GM18870 (cell line): ENCODE measurements around the gene PDIA5.
"Not testable (repeated sequence)": the region's sequence is repeated elsewhere in the genome, so short reads cannot be mapped to it uniquely, and the experiment has no call there.

Experiments used
- ATAC-seq: cut with Tn5 transposase; IDR thresholded peaks from one replicate; pipeline ENCODE4 v1.9.1; 2021; ENCODE audit warnings: moderate library complexity; ENCODE audit not compliant: unreplicated experiment

The PDIA5 gene

GRCh38 chr3:123112232-123112631 is 45.4 kb downstream of the PDIA5 start:
- ATAC-seq, result no peak

DNA sequence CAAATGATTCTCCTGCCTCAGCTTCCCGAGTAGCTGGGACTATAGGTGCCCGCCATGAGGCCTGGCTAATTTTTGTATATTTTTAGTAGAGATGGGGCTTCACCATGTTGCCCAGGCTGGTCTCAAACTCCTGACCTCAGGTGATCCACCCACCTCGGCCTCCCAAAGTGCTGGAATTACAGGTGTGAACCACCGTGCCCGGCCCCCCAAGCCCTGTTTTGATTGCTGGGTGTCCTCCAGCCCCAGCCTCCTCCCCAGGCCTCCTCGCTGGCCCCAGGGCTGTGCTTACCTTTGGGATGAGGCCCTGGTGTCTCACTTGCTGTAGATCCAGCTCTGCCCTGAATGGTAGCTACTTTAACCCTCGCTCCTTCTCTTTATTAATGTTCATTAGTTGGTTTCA is 45.8 kb downstream of the PDIA5 start:
- not testable (repeated sequence) for ATAC-seq

DNA sequence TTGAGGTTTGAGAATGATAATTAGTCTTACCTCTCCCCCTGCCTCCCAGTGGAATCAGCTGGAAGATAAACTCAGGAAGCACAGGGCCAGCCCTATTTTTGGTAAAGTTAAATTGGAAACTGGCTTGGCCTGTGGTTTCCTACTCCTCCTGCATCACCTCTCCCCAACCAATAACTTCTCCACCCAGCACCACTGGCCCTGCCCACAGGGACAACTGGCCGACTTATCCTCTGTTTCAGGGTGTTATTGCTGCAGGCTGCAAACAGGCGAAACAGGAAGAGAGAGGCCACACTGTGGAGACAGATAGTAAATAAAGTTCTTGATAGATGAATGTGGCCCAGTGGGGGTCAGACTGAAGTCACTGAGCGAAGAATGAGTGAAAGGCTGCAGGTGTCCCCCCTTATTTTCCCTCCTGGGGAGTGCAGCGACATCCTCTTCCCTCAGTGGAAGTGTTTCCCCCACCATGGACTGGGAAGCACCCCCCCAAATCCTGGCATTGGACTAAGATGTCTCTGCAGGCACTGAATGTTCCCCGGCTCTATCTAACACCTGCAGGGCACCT is 47.1 kb downstream of the PDIA5 start:
- no peak for ATAC-seq

DNA sequence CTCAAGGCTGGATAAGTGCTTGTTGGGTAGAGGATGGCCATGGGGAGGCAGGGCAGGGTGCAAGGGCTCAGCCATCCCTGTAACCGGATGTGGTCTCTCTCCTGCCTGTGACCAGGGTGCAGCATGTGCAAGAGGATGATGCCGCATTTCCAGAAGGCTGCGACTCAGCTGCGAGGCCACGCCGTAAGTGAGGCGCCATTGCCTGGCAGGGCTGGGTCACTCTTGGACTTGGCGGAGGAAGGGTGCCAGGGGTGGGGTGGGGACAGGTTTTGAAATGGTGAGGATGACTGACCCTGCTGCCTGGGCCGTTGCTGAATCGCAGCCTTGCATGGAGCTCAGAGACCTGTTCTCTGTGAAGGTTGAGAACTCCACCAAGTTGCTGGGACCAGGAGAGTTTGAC is 49.3 kb downstream of the PDIA5 start:
- no peak for ATAC-seq

GRCh38 chr3:123119388-123119787 is 52.6 kb downstream of the PDIA5 start:
- no peak for ATAC-seq

DNA sequence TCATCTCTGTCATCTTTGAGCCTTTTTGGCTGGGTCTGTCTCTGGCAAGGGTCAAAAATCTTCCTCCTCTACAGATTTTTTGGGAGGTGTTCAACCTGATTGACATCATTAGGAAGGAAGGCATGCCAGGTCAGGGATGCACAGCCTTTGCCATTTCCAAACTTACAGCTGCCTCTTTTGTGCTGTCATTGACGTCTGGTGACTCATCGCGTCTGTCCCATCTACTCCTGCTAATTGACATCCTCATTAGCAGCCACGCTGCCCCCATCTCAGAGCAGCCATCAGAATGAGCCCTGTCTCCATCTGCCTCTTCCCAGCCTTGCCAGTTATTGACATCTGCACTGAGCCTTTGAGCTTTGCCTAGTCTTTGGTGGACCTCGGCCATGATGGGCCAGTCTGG is 53.0 kb downstream of the PDIA5 start:
- no peak for ATAC-seq

DNA sequence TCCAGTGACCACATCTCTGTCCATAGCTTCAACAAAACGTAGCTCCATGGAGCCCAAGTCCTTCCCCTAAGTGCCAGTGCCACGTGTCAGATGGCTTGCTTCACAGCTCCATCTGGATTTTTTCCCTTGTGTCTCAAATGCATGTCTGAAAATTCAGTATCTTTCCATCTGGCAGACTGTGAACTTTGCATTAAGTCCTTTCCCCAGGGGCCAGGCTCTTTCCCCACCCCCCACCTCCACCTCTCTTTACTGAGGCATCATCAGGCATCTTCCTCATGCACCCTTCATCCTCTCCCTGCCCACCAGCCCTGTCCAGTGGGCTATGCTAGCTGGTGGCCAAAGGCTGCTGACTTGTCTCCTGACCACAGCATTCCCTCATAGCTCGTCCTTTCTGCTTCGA is 53.7 kb downstream of the PDIA5 start:
- no peak for ATAC-seq

DNA sequence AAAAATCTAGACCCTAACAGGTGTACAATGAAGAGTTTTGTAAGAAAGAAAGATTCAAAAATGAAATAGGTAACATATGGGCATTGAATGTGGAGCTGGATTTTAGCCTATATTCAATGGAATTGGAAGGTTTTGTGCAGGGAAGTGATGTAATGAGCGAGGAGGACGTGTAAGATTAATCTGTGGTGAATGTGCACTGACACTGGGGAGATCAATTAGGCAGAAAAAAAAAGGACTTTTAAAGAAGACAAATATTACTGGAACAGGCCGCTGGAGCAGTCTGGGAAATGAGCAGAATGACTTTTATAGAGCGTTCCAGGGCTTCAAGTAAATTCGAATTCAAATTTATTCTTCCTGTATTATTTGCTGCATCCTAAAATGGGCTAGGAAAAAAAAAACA is 55.2 kb downstream of the PDIA5 start:
- no peak for ATAC-seq

GRCh38 chr3:123122525-123123315 is 55.9 kb downstream of the PDIA5 start:
- ATAC-seq, result no peak

- no peak for ATAC-seq
Observed at GRCh38 chr3:123123716-123124616, 57.1 kb downstream of the PDIA5 start.

GRCh38 chr3:123124971-123125370 is 58.1 kb downstream of the PDIA5 start:
- no peak for ATAC-seq

DNA sequence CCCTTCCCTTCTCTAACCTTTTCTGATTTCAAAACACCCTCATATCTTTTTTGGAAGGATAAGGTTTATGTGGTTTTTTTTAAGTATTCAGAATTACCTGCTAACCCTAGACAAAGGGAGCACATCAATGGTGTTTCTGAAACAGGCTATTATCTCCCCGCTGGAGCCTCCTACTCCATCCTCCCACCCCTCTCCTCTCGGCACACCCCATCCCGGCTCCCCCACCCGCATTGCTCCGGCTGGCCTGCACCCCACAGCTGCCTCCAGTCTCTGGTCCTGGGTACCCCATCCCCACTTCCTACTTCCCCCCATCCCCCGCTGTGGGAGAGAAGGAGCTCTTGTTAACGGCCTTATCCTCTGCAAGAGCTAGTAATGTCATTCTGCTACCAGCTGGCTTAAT is 59.2 kb downstream of the PDIA5 start:
- ATAC-seq, result no peak

GRCh38 chr3:123126653-123127052 is 59.8 kb downstream of the PDIA5 start:
- ATAC-seq, result no peak

DNA sequence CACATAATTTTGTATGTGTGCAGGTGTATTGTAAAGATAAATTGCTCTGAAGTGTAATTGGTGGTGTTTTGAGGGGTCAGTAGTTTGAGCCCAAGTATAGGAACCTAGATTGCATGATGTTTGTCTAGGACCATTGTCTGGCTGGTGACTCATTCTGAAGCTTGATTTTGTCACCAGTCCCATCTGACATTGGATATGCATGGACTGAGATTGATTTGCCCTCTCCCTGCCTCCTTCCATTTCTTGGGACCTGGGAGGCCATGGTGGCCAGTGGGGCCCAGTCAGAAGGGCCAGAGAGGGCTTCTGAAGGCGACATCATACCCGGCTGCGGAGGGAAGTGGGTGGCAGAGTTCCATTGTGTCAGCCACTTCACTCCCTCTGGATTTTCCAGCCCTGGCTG is 62.3 kb downstream of the PDIA5 start:
- ATAC-seq, result no peak

GRCh38 chr3:123129532-123129931 is 62.7 kb downstream of the PDIA5 start:
- no peak for ATAC-seq

DNA sequence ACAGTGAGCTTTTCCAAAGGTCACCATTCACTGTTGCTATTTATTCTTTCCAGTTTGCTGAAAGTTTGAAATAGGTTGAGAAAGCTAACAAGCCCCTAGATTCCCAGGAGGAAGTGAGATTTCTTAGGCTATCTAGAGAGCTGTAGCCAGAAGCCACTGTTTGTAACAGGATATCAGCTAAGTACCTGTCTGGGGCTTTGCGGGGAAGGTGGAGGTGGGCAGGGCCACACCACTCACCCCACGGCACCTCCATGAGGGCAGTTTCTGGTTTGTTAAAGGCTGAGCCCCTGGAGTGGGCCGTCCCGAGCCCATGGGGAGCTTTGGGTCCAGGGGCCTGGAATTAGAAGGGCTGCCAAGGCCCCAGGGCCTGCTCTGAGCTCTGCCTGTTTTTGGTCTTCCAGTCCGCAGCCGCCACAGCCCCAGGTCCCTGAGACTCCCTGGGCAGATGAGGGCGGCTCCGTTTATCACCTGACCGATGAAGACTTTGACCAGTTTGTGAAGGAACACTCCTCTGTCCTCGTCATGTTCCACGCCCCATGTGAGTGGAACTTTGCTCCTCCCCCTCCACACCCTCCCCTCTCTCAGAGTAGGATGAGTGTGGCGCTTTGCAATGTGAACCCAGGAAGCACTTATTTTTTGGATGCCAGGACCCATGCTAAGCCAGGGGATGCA is 63.4 kb downstream of the PDIA5 start:
- no peak for ATAC-seq

DNA sequence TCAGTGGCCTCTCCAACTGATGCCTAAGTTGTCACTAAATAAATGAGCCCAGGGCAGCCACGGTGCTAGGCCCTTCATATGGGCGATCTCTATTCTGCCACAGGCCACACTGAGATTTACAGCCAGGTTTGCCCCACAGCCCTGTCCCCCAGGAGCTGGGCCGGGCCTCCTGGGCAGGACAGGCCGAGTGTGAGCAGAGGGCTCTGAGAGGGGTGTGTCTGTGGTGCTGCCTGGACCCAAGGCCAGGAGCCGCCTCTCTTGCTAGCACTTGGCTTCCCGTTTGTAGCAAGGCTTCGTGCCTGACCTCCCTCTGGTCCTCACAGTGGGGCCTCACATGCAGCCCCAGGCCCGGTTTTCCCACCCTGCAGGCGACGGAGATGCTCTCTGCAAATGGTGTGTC is 67.8 kb downstream of the PDIA5 start:
- ATAC-seq, result no peak

DNA sequence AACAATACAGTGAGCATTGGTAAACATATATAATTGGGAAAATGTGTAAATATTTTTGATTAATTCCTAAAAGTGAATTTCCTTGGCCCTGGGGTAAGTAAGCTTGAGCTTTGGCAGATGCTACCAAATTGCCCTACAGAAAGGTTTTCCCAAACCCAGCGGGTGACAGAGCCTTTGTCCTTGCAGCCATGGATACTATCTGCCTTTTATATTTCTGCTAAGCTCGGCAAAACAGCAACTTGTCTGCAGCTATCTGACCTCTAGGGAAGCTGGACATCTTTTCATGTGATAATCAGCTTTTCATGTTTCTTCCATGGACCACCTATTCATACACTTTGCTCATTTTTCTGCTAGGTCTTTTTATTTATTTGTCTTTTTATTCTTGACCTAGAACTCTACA is 70.2 kb downstream of the PDIA5 start:
- no peak for ATAC-seq

- ATAC-seq, result no peak
Observed at GRCh38 chr3:123138839-123139444, 72.1 kb downstream of the PDIA5 start.

GRCh38 chr3:123139522-123139921 is 72.7 kb downstream of the PDIA5 start:
- ATAC-seq, result no peak

DNA sequence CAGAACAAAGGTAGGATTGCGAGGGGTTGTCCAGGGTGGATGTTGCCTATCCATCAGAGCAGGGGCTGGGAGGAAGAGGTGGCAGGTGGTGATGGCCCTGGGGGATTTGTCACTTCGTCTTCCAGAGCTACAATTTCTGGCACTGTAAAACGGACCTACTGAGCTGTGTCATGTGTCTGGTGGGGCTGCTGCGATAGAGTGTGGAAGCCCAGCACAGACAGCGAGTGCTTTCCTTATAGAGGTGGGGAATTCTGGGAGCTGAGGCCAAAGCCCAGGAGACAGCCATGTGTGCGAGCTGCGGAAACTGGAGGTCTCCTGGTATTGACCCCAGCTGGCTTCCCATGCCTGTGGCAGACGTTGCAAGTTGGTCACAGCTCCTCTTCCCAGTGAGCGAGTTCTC is 73.7 kb downstream of the PDIA5 start:
- ATAC-seq, result no peak
